ENCODE measurements around the gene NINJ2.

NINJ2 gene

DNA sequence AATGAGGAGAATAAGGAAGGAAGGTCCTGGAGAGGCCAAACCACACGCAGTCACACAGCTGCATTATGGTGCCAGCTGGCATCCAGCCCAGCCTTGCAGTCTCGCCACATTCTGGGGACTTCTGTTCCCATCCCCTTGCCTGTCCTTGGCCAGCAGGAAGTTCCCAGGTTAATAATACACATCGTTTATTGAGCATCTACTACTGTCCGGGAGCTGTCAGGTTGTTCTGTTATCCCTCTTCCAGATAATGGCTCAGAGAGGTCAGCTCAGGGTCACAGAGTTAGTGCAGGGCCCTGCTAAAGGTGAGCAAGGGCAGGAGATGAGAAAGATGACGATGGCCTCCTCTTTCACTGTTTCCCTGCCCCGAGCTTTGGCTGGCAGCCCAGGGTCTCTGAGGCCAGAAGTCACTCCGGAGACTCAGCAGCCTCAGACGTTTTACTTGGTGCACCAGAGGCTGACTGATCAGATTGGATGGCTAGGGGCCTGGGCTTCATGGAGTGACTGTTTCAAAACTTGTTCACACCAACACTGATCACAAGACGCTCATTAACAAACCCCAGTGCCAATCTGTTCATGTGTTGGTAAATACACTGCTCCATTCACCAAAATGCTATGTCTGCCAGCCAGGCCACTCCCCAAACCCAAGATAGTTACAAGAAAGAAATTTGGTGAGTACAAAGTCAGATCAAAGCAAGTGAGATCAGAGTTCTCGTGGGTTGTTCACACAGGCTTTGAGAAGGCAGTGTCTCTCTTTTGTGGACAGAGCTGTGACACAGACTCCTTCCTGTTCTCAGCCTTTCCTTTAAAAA is 124.3 kb downstream of the NINJ2 start:
- no CpG with 5 or more reads among the region's 10 CpGs for WGBS (ENCODE audit: extremely low coverage, insufficient coverage, low lambda C conversion rate)
- no peak overlapping the region for H4K8ac ChIP-seq (ENCODE audit: low read depth, low read length)
- H3K56ac ChIP-seq (ENCODE audit: low read length) = no peak overlapping the region
- no peaks in the 10 kb centered on the region for H3K36me3 ChIP-seq (ENCODE audit: control insufficient read depth, insufficient read depth, low read length)
- H3K4ac ChIP-seq (ENCODE audit: low read depth, low read length) = no peak overlapping the region
- H3K27ac ChIP-seq (ENCODE audit: low read depth, low read length) = no peak overlapping the region
- H3K4me2 ChIP-seq (ENCODE audit: low read length) = no peak overlapping the region
- H3K79me2 ChIP-seq (ENCODE audit: control insufficient read depth, insufficient read depth, low read length) = no peaks in the 10 kb centered on the region
- H3K4me1 ChIP-seq (ENCODE audit: control insufficient read depth, low read depth, low read length) = peaks cover 12% of the 10 kb centered on the region
- no peak overlapping the region for H4K5ac ChIP-seq (ENCODE audit: low read length)
- no peak overlapping the region for H3K9ac ChIP-seq (ENCODE audit: low read length)
- H2AK5ac ChIP-seq (ENCODE audit: low read length) = no peak overlapping the region
- no peak overlapping the region for H2BK15ac ChIP-seq (replicated peaks; ENCODE audit: low read depth)
- no peak overlapping the region for H3K23ac ChIP-seq (ENCODE audit: low read length)
- H2BK120ac ChIP-seq (ENCODE audit: low read depth, low read length) = no peak overlapping the region
- no peak overlapping the region for H3K4me3 ChIP-seq (ENCODE audit: low read length)
- no peaks in the 10 kb centered on the region for H3K27me3 ChIP-seq (ENCODE audit: insufficient read depth, low read length, poor library complexity)
- H3K79me1 ChIP-seq (ENCODE audit: low read length) = no peaks in the 10 kb centered on the region
- H2BK5ac ChIP-seq (ENCODE audit: low read length) = no peak overlapping the region
- no peak for DNase-seq
- no peak overlapping the region for H3K18ac ChIP-seq (ENCODE audit: low read length)

DNA sequence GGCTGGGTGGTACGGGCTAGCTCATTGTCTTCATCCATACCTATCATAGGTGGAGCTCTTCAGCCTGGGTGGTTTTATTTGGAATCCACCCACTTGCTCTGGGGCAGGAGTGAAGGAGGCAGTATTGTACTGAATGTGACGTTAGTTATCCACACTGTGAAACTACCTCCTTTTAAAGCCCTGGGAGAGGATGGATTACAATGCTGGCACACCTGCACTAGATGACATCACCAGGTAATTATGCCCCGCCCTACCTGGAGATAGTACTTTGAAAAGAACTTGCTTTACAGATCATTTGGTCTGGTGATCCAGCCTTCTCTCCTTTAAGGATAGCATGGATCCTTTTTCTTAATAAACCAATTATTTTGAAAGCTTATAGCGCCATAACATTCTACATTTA is 125.5 kb downstream of the NINJ2 start:
- Histone ChIP-seq H2AK5ac (ENCODE audit: low read length) (no peak overlapping the region), H3K56ac (ENCODE audit: low read length) (no peak overlapping the region), H3K4me3 (ENCODE audit: low read length) (no peak overlapping the region), H2BK120ac (ENCODE audit: low read depth, low read length) (no peak overlapping the region), H3K4me1 (ENCODE audit: control insufficient read depth, low read depth, low read length) (peaks cover 12% of the 10 kb centered on the region), H2BK15ac (replicated peaks; ENCODE audit: low read depth) (no peak overlapping the region), H4K8ac (ENCODE audit: low read depth, low read length) (no peak overlapping the region), H3K36me3 (ENCODE audit: control insufficient read depth, insufficient read depth, low read length) (no peaks in the 10 kb centered on the region), H3K79me1 (ENCODE audit: low read length) (no peaks in the 10 kb centered on the region), H3K79me2 (ENCODE audit: control insufficient read depth, insufficient read depth, low read length) (no peaks in the 10 kb centered on the region), H3K27me3 (ENCODE audit: insufficient read depth, low read length, poor library complexity) (no peaks in the 10 kb centered on the region), H3K23ac (ENCODE audit: low read length) (no peak overlapping the region), H2BK5ac (ENCODE audit: low read length) (no peak overlapping the region), H3K4me2 (ENCODE audit: low read length) (no peak overlapping the region), H4K5ac (ENCODE audit: low read length) (no peak overlapping the region), H3K9ac (ENCODE audit: low read length) (no peak overlapping the region), H3K18ac (ENCODE audit: low read length) (no peak overlapping the region), H3K27ac (ENCODE audit: low read depth, low read length) (no peak overlapping the region), H3K4ac (ENCODE audit: low read depth, low read length) (no peak overlapping the region)
- no peak for DNase-seq
- WGBS (ENCODE audit: extremely low coverage, insufficient coverage, low lambda C conversion rate) = 100% methylated on average over 1 of the region's 4 CpGs

DNA sequence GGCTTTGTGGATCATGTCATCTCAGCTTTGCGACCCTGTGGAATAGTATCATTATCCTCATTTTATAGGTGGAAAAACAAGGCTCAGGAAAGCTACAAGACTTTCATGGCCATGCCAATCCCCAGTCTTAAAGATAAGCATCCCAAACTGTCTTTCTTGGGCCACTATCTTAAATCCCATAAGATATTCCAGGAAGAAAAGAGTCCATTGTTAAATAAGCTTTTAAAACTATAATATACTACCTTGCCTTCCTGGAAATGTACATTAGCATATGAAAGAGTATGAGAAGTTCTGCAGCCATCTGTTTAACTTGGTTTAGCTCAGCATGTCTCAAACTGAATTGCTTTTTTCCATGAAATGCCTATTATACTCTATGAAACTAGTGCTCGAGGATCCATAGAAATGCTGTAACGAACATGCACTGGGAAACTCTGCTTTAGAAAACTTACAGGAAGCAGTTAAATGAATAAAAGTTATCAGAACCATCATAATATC is 126.4 kb downstream of the NINJ2 start:
- no CpG with 5 or more reads among the region's 3 CpGs for WGBS (ENCODE audit: extremely low coverage, insufficient coverage, low lambda C conversion rate)
- no peak overlapping the region for H2BK5ac ChIP-seq (ENCODE audit: low read length)
- H3K18ac ChIP-seq (ENCODE audit: low read length) = no peak overlapping the region
- no peak overlapping the region for H2AK5ac ChIP-seq (ENCODE audit: low read length)
- H3K56ac ChIP-seq (ENCODE audit: low read length) = no peak overlapping the region
- no peak for DNase-seq
- H3K4ac ChIP-seq (ENCODE audit: low read depth, low read length) = no peak overlapping the region
- no peaks in the 10 kb centered on the region for H3K79me1 ChIP-seq (ENCODE audit: low read length)
- H3K27me3 ChIP-seq (ENCODE audit: insufficient read depth, low read length, poor library complexity) = no peaks in the 10 kb centered on the region
- H3K79me2 ChIP-seq (ENCODE audit: control insufficient read depth, insufficient read depth, low read length) = no peaks in the 10 kb centered on the region
- H4K8ac ChIP-seq (ENCODE audit: low read depth, low read length) = no peak overlapping the region
- no peak overlapping the region for H3K4me3 ChIP-seq (ENCODE audit: low read length)
- no peak overlapping the region for H3K4me2 ChIP-seq (ENCODE audit: low read length)
- no peak overlapping the region for H3K23ac ChIP-seq (ENCODE audit: low read length)
- no peak overlapping the region for H3K27ac ChIP-seq (ENCODE audit: low read depth, low read length)
- no peak overlapping the region for H4K5ac ChIP-seq (ENCODE audit: low read length)
- peaks cover 3% of the 10 kb centered on the region for H3K4me1 ChIP-seq (ENCODE audit: control insufficient read depth, low read depth, low read length)
- H3K9ac ChIP-seq (ENCODE audit: low read length) = no peak overlapping the region
- H3K36me3 ChIP-seq (ENCODE audit: control insufficient read depth, insufficient read depth, low read length) = no peaks in the 10 kb centered on the region
- H2BK120ac ChIP-seq (ENCODE audit: low read depth, low read length) = no peak overlapping the region
- no peak overlapping the region for H2BK15ac ChIP-seq (replicated peaks; ENCODE audit: low read depth)

DNA sequence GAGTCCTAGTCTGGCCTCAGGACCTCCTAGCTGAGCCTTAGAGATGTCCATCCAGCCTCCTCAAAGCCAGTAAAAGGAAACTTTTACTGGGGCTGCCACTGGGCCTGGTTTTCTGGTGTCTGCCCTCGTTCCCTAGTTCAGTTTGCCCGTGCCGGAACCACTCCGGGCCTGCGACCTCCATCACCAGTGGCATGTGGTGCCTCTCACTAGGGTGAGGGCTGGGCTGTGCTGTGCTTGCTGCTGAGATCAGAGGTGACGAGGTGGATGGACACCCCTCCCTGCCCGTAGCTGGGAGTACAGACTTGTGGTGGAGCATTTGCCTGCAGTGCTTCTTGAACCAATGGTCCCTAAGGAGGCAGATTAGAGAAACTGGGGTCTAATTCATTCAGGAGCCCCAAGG is 127.8 kb downstream of the NINJ2 start:
- H3K79me1 ChIP-seq (ENCODE audit: low read length) = no peaks in the 10 kb centered on the region
- H3K9ac ChIP-seq (ENCODE audit: low read length) = no peak overlapping the region
- no peak overlapping the region for H3K18ac ChIP-seq (ENCODE audit: low read length)
- H2AK5ac ChIP-seq (ENCODE audit: low read length) = no peak overlapping the region
- no peak overlapping the region for H3K4me2 ChIP-seq (ENCODE audit: low read length)
- no peak overlapping the region for H4K8ac ChIP-seq (ENCODE audit: low read depth, low read length)
- no peak overlapping the region for H3K4me3 ChIP-seq (ENCODE audit: low read length)
- no peaks in the 10 kb centered on the region for H3K27me3 ChIP-seq (ENCODE audit: insufficient read depth, low read length, poor library complexity)
- no peak for DNase-seq
- no peak overlapping the region for H2BK120ac ChIP-seq (ENCODE audit: low read depth, low read length)
- H3K23ac ChIP-seq (ENCODE audit: low read length) = no peak overlapping the region
- no peak overlapping the region for H3K27ac ChIP-seq (ENCODE audit: low read depth, low read length)
- peaks cover 3% of the 10 kb centered on the region for H3K4me1 ChIP-seq (ENCODE audit: control insufficient read depth, low read depth, low read length)
- WGBS (ENCODE audit: extremely low coverage, insufficient coverage, low lambda C conversion rate) = no CpG with 5 or more reads among the region's 7 CpGs
- no peak overlapping the region for H4K5ac ChIP-seq (ENCODE audit: low read length)
- no peaks in the 10 kb centered on the region for H3K79me2 ChIP-seq (ENCODE audit: control insufficient read depth, insufficient read depth, low read length)
- H3K36me3 ChIP-seq (ENCODE audit: control insufficient read depth, insufficient read depth, low read length) = no peaks in the 10 kb centered on the region
- no peak overlapping the region for H3K56ac ChIP-seq (ENCODE audit: low read length)
- H2BK15ac ChIP-seq (replicated peaks; ENCODE audit: low read depth) = no peak overlapping the region
- H2BK5ac ChIP-seq (ENCODE audit: low read length) = no peak overlapping the region
- no peak overlapping the region for H3K4ac ChIP-seq (ENCODE audit: low read depth, low read length)

DNA sequence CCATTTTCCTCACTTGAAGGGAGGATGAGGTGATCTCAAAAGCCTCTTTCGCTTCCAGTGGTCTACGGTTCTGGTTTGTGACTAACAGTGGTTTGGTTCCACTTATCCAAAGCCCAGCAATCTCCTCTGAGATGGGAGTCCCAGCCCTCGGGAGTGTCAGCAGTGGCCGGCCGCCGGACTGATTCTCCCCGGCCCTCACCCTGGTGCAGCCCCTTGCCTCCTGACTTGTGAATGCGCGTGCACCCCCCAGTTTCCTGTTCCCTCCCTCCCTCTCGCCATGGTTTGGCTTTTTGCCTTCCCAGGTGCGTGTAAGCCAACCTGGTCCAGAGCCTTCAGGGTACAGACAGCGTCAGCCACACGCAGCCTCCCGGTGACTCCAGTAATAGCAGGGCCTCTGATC is 129.0 kb downstream of the NINJ2 start:
- H3K4me3 ChIP-seq (ENCODE audit: low read length) = no peak overlapping the region
- no peak overlapping the region for H2BK5ac ChIP-seq (ENCODE audit: low read length)
- no peak overlapping the region for H3K4me2 ChIP-seq (ENCODE audit: low read length)
- no peak overlapping the region for H2AK5ac ChIP-seq (ENCODE audit: low read length)
- H3K36me3 ChIP-seq (ENCODE audit: control insufficient read depth, insufficient read depth, low read length) = no peaks in the 10 kb centered on the region
- no peak overlapping the region for H3K56ac ChIP-seq (ENCODE audit: low read length)
- no peak overlapping the region for H4K8ac ChIP-seq (ENCODE audit: low read depth, low read length)
- no peak overlapping the region for H2BK15ac ChIP-seq (replicated peaks; ENCODE audit: low read depth)
- H3K27ac ChIP-seq (ENCODE audit: low read depth, low read length) = no peak overlapping the region
- no peak for DNase-seq
- no peak overlapping the region for H2BK120ac ChIP-seq (ENCODE audit: low read depth, low read length)
- H3K18ac ChIP-seq (ENCODE audit: low read length) = no peak overlapping the region
- no peaks in the 10 kb centered on the region for H3K79me1 ChIP-seq (ENCODE audit: low read length)
- H4K5ac ChIP-seq (ENCODE audit: low read length) = no peak overlapping the region
- no peak overlapping the region for H3K23ac ChIP-seq (ENCODE audit: low read length)
- H3K4me1 ChIP-seq (ENCODE audit: control insufficient read depth, low read depth, low read length) = no peaks in the 10 kb centered on the region
- no peak overlapping the region for H3K9ac ChIP-seq (ENCODE audit: low read length)
- H3K79me2 ChIP-seq (ENCODE audit: control insufficient read depth, insufficient read depth, low read length) = no peaks in the 10 kb centered on the region
- no CpG with 5 or more reads among the region's 14 CpGs for WGBS (ENCODE audit: extremely low coverage, insufficient coverage, low lambda C conversion rate)
- no peaks in the 10 kb centered on the region for H3K27me3 ChIP-seq (ENCODE audit: insufficient read depth, low read length, poor library complexity)
- no peak overlapping the region for H3K4ac ChIP-seq (ENCODE audit: low read depth, low read length)

DNA sequence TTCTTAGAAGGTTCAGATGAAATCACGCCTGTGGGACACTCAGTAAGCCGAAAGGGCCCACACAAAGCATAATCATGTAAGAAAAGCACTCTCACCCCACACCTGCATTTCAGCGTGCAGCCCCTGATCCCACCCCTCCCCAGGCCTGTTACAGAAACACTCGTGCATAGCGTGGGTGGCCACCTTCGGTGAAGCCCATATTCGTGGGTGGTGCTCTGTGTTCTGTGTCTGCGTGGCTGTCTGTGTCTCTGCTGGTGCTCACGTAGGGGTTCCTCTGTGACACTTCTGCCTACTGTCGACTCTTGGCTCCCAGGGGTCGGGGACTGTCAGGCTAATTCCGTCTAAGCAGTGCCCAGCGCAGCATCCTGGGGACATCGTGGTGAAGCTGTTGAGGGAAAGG is 129.5 kb downstream of the NINJ2 start:
- no peaks in the 10 kb centered on the region for H3K4me1 ChIP-seq (ENCODE audit: control insufficient read depth, low read depth, low read length)
- H2BK120ac ChIP-seq (ENCODE audit: low read depth, low read length) = no peak overlapping the region
- H3K23ac ChIP-seq (ENCODE audit: low read length) = no peak overlapping the region
- no peak overlapping the region for H3K9ac ChIP-seq (ENCODE audit: low read length)
- no peaks in the 10 kb centered on the region for H3K79me1 ChIP-seq (ENCODE audit: low read length)
- H3K18ac ChIP-seq (ENCODE audit: low read length) = no peak overlapping the region
- no peak overlapping the region for H3K56ac ChIP-seq (ENCODE audit: low read length)
- DNase-seq = no peak
- no peaks in the 10 kb centered on the region for H3K36me3 ChIP-seq (ENCODE audit: control insufficient read depth, insufficient read depth, low read length)
- no peaks in the 10 kb centered on the region for H3K27me3 ChIP-seq (ENCODE audit: insufficient read depth, low read length, poor library complexity)
- H3K4me2 ChIP-seq (ENCODE audit: low read length) = no peak overlapping the region
- H2AK5ac ChIP-seq (ENCODE audit: low read length) = no peak overlapping the region
- WGBS (ENCODE audit: extremely low coverage, insufficient coverage, low lambda C conversion rate) = no CpG with 5 or more reads among the region's 14 CpGs
- no peak overlapping the region for H4K5ac ChIP-seq (ENCODE audit: low read length)
- no peak overlapping the region for H3K27ac ChIP-seq (ENCODE audit: low read depth, low read length)
- no peak overlapping the region for H2BK15ac ChIP-seq (replicated peaks; ENCODE audit: low read depth)
- H3K79me2 ChIP-seq (ENCODE audit: control insufficient read depth, insufficient read depth, low read length) = no peaks in the 10 kb centered on the region
- no peak overlapping the region for H2BK5ac ChIP-seq (ENCODE audit: low read length)
- no peak overlapping the region for H3K4me3 ChIP-seq (ENCODE audit: low read length)
- H4K8ac ChIP-seq (ENCODE audit: low read depth, low read length) = no peak overlapping the region
- no peak overlapping the region for H3K4ac ChIP-seq (ENCODE audit: low read depth, low read length)
